GM19455 (cell line): ENCODE results near the gene FRG2.
"Not testable (repeated sequence)": the region's sequence is repeated elsewhere in the genome, so short reads cannot be mapped to it uniquely, and the experiment has no call there.

ENCODE experiments used
- ATAC-seq: cut with Tn5 transposase; IDR thresholded peaks from one replicate; pipeline ENCODE4 v1.9.1; 2021; ENCODE audit not compliant: unreplicated experiment

FRG2 gene

GRCh38 chr4:190016369-190017289, 10.4 kb downstream of the FRG2 start:
- ATAC-seq: no peak

DNA sequence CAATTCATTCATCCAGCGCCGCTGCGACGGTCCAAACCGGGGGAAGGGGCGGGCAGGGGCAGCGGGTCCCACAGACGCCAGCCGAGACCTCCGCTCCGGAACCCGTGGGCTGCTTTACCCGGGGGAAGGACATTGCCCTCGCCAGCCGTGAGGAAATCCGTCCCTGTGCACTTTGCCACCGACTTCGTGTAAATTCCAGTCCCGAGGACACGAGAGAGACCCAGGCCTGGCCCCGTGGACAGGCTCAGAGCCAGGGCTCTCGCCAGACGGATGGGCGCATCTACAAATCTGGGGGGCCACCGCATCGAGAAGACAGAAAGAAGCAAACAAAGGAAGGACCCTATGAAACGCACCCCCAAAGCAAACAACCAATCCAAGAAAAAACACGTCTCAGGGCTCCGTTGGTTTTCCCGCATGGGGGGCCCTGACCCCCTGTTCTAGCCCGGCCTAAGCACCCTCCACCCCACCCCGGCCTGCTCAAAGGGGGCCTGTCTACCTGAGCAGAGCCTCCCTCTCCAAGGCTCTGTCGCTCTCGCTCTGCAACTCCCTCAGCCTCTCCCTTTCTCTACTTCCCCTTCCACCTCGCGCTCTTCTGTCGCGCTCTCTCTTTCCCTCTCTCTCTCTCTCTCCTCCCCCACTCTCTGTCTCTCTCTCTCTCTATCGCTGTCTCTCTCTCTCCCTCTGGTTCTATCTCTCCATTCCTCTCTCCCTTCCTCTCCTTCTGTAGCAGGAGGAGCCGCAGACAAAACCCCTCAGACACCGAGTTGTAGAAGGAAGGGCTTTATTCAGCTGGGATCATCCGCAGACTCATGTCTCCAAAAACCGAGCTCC, 11.3 kb downstream of the FRG2 start:
- no peak for ATAC-seq

DNA sequence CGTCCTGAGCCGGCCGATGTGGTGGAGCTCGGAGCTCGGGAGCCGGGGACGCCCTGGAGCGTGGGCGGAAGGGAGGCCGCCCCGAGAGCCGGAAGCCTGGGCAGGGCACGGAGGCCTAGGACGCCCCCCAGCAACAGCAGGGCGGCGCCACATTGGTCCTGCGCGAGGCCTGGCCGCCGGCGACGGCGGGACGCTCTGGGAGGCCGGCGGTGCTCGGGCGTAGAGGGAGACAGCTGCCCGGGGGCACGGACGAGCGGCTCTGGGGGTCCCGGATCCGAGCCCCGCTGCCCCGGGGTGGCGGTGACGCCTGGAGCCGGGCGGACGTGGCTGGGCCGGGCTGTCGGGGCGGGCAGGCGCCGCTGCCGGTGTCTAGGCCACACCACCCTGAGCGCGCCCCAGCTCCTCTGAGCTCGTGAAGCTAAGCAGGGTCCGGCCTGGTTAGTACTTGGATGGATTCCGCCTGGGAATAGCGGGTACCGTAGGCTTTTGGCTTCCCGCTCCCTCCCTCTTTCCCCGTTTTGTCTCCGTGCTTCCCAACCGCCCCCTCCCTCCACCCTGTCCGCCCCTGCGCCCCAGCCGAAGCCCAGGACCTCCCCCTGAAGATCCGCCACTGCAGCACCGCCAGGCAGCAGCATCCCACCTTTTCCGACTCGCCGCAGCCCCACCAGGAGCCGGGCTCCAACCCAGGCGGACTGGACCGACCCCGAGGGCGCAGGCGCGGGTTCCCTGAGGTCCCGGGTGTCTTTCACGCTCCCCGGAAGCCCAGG, 12.1 kb downstream of the FRG2 start:
- ATAC-seq: no peak

DNA sequence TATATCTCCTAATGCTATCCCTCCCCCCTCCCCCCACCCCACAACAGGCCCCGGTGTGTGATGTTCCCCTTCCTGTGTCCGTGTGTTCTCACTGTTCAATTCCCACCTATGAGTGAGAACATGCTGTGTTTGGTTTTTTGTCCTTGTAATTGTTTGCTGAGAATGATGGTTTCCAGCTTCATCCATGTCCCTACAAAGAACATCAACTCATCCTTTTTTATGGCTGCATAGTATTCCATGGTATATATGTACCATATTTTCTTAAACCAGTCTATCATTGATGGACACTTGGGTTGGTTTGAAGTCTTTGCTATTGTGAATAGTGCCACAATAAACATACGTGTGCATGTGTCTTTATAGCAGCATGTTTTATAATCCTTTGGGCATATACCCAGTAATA, 37.1 kb downstream of the FRG2 start:
- ATAC-seq: not testable (repeated sequence)

GRCh38 chr4:189988877-189989431, 38.1 kb downstream of the FRG2 start:
- no peak for ATAC-seq

DNA sequence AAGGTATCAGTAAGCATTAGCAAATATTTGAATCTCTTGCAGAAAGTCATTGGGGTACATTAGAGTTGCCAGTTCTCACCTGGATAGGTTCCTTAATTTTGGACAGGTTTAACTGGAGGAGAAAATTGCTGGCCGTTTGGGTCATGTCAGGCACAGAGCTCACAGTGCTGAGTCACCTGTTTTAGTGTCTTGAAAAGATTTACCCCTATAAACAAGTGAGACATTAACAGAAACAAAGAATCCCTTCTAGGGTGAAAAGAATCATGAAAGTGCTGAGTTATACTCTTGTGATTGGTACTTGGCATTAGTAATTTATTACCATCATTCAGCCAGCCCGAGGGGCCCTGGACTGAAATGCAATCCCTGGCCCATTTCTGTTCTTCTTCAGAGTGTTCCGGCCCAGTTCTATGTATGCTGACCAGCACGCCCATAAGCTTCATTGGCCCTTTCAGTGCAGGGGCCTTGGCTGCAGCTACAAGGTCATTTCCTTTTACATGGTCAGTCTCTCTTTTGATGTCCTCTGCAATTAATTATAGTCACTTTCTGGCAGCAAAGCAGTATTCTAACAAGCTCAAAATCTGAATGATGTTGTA, 41.3 kb downstream of the FRG2 start:
- ATAC-seq: not testable (repeated sequence)

DNA sequence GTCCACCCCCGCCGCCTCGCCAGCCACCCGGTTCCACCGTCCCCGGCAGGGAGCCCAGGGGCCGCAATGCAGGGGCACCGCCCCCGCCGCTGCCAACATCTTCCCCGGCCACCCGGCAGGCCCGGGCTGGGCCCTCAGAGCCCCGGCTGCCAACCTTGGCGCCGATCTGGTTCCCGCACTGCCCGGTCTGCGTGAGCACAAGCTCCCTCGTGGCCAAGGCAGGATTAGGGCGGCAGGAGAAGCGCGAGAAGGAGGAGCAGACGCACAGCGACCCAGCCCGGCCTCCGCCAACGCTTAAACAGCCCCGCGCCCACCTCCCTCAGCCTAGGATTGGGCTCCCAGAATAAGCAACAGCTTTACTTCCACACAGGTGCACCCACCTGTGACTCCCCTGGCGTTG, 42.4 kb downstream of the FRG2 start:
- not testable (repeated sequence) for ATAC-seq

GRCh38 chr4:189983916-189984526, 43.0 kb downstream of the FRG2 start:
- ATAC-seq: not testable (repeated sequence)

DNA sequence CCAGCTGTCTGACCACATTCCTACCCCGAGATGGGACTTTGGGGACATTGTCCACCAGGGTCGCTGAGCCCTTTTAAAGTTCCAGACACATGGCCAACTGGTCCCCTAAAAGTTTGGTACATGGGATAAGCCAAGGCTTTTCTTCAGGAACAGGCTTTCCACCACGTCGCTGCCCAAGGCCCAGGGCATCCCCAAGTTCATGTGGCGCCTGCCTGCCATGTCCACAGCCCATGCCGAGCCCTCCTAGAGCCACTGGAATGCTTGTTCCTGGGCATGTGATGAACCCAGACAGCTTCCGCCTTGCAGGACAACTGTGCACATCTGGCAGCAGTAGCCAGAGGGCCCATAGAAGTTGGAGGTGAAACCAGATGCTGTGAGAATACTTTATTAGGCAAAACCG, 45.1 kb downstream of the FRG2 start:
- no peak for ATAC-seq

GRCh38 chr4:189980292-189980691, 46.8 kb downstream of the FRG2 start:
- not testable (repeated sequence) for ATAC-seq

DNA sequence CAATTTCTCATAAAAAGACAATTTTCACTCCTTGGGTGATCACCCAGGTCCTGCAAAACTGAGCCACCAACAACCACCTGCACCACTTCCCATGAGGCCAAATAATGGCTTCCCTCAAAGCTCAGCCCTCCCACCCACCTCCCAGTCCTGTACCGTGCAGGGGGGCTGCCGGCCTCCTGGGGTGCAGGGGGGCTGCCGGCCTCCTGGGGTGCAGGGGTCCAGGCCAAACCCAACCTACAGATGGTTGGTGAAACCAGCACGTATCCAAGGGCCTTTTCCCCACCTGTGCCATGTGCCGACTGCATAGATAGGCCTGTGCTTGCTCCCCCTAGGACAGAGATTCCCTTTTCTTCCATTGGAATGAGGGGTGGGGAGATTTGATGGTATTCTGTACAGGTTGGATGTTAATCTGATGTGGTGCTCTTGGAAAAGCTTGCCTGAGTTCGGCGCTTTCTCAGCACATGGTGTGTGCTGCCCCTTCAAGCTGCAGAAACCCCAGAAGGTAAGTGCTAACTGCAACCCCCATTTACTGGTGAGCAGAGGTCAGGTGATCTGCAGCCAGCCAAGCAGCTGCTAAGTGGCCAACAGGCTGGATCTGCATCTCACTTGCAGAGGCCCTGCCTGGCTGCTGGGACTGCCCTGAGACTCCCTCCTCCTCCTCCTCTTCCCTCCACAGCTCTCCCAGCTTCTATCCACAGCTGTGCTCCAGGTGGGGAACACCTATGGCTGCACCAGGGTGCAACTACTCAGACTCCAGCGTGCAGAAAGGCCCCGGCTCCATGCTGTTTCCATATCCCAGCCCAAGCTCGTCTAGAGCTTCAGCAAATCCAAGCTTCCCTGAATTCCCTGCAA, 47.6 kb downstream of the FRG2 start:
- no peak for ATAC-seq
